ENCODE data around the gene KIF18A.

GRCh38 chr11:28105869-28106268 lies 2.1 kb downstream of the KIF18A start:
- TF ChIP-seq CTCF (IDR thresholded peaks at IDR 0.05; ENCODE audit: poor library complexity) = no peak
- no peak for TF ChIP-seq EZH2phosphoT487 (IDR thresholded peaks at IDR 0.05; ENCODE audit: low read depth, severe bottlenecking, unreplicated experiment)
- no peak for TF ChIP-seq EZH2 (IDR thresholded peaks at IDR 0.05; ENCODE audit: borderline replicate concordance)
